PC-3 (cell line): ENCODE measurements around the gene IWS1. TPM values are rescaled to one million over a fixed set of nuclear protein-coding genes. Genes with fewer than 3 reads are reported as not detected.
"Not testable (repeated sequence)": the region's sequence is repeated elsewhere in the genome, so short reads cannot be mapped to it uniquely, and the experiment has no call there.

Experiments used
- ATAC-seq: fragments of 200-7000 bp; cut with Tn5 transposase; 2 replicates; pipeline ENCODE4 v1.9.1; 2020; ENCODE audit warnings: mild to moderate bottlenecking, moderate library complexity
- BruUV-seq: library from RNA; stranded (reverse); fragments of 400-500 nt; replicated peaks from 2 replicates; lab custom pipeline; 2021; lab: Mats Ljungman, UMichigan
- CTCF ChIA-PET: fragments of 300-600 bp; sonication (Branson Sonifier 250); formaldehyde crosslinking; loops from one replicate; lab custom pipeline; 2022; ENCODE audit warnings: antibody characterized with exemption; lab: Charles Lee
- POLR2A ChIA-PET: fragments of 300-600 bp; sonication (Branson Sonifier 250); formaldehyde crosslinking; loops from one replicate; lab custom pipeline; 2022; ENCODE audit warnings: antibody characterized with exemption; ENCODE audit not compliant: unreplicated experiment; lab: Charles Lee
- DNase-seq: peaks from one replicate; pipeline ENCODE4 v3.0.0-alpha.2; 2015
- H2AFZ ChIP-seq: fragments of 300-600 bp; sonication (generic); 2 replicates; pipeline ENCODE4 v1.6.0; 2016; ENCODE audit warnings: antibody characterized with exemption, low read length
- H3F3A ChIP-seq: fragments of 300-600 bp; sonication (generic); one replicate; pipeline ENCODE4 v1.6.0; 2017; ENCODE audit warnings: antibody characterized with exemption, low read length, control low read depth, mild to moderate bottlenecking; ENCODE audit not compliant: unreplicated experiment
- H3K27ac ChIP-seq: fragments of 300-600 bp; sonication (generic); 2 replicates; pipeline ENCODE4 v1.5.1; 2016; ENCODE audit warnings: mild to moderate bottlenecking, low read length
- H3K27me3 ChIP-seq: fragments of 300-600 bp; sonication (generic); 2 replicates; pipeline ENCODE4 v1.6.1; 2016; ENCODE audit warnings: low read length, mixed read lengths
- H3K36me3 ChIP-seq: fragments of 300-600 bp; sonication (generic); 2 replicates; pipeline ENCODE4 v1.6.1; 2016; ENCODE audit warnings: low read depth, mixed run types, low read length, mixed read lengths
- H3K4me1 ChIP-seq: fragments of 300-600 bp; sonication (generic); 2 replicates; pipeline ENCODE4 v1.5.1; 2016; ENCODE audit warnings: low read length; ENCODE audit not compliant: insufficient read depth
- H3K4me2 ChIP-seq: fragments of 300-600 bp; sonication (generic); 2 replicates; pipeline ENCODE4 v1.6.0; 2016; ENCODE audit warnings: low read length
- H3K4me3 ChIP-seq: fragments of 300-600 bp; sonication (generic); 2 replicates; pipeline ENCODE4 v1.5.1; 2016; ENCODE audit warnings: mild to moderate bottlenecking, low read length, mixed read lengths
- H3K79me2 ChIP-seq: fragments of 300-600 bp; sonication (generic); 2 replicates; pipeline ENCODE4 v1.6.1; 2017; ENCODE audit warnings: low read length, mixed read lengths
- H3K9ac ChIP-seq: fragments of 300-600 bp; sonication (generic); 2 replicates; pipeline ENCODE4 v1.6.0; 2016; ENCODE audit warnings: mild to moderate bottlenecking, low read length
- H3K9me2 ChIP-seq: fragments of 300-600 bp; sonication (generic); replicated peaks from 2 replicates; pipeline ENCODE4 v1.6.1; 2016; ENCODE audit warnings: mixed run types, low read length, mixed read lengths
- H3K9me3 ChIP-seq: fragments of 300-600 bp; sonication (generic); 2 replicates; pipeline ENCODE4 v1.6.1; 2016; ENCODE audit warnings: low read length, mixed read lengths
- H4K20me1 ChIP-seq: fragments of 300-600 bp; sonication (generic); 2 replicates; pipeline ENCODE4 v1.6.1; 2016; ENCODE audit warnings: low read length, mixed read lengths
- CTCF ChIP-seq: fragments of 300-600 bp; sonication (generic); conservative IDR thresholded peaks from 2 replicates; pipeline ENCODE4 v1.5.1; 2017; ENCODE audit warnings: antibody characterized with exemption, low read depth, mild to moderate bottlenecking, low read length
- EZH2 ChIP-seq: fragments of 300-600 bp; sonication (generic); IDR thresholded peaks from one replicate; pipeline ENCODE4 v1.6.1; 2017; ENCODE audit warnings: antibody characterized with exemption, mild to moderate bottlenecking, low read length; ENCODE audit not compliant: unreplicated experiment
- EZH2phosphoT487 ChIP-seq: fragments of 300-600 bp; sonication (generic); IDR thresholded peaks from 2 replicates; pipeline ENCODE4 v1.6.1; 2018; ENCODE audit warnings: mild to moderate bottlenecking, antibody characterized with exemption, low read length, borderline replicate concordance
- intact Hi-C: fragments of 100-400 bp; cut with micrococcal nuclease; formaldehyde crosslinking; loops from 2 replicates; pipeline ENCODE4 v1.9.0; 2023
- total RNA-seq: library from RNA; depleted of rRNA; stranded (reverse); fragments of >200 nt; gene quantifications from 2 replicates; pipeline ENCODE4 v1.2.3, GENCODE V29; 2014

The IWS1 gene
- total RNA-seq, 1 experiment from 2014 or later: 51.4 TPM

GRCh38 chr2:127453013-127453391 lies 73.3 kb downstream of the IWS1 start:
- ChIA-PET POLR2A (no interaction called here), CTCF (no interaction called here)
- intact Hi-C loops: no loop called here
- H3K79me2 ChIP-seq: no peaks in the 10 kb centered on the region
- DNase-seq (no peak), ATAC-seq (no peak)
- no peaks in the 10 kb centered on the region for H3K27me3 ChIP-seq
- no peaks in the 10 kb centered on the region for H3K9me3 ChIP-seq
- H3K27ac ChIP-seq: no peak overlapping the region
- H2AFZ ChIP-seq: no peak overlapping the region
- no TSS peak for BruUV-seq
- H3K9me2 ChIP-seq: no peaks in the 10 kb centered on the region
- H3K4me2 ChIP-seq: no peak overlapping the region
- H3F3A ChIP-seq: no peaks in the 10 kb centered on the region
- no peaks in the 10 kb centered on the region for H4K20me1 ChIP-seq
- no peaks in the 10 kb centered on the region for H3K36me3 ChIP-seq
- TF ChIP-seq EZH2 (no peak), CTCF (no peak), EZH2phosphoT487 (no peak)
- no peak overlapping the region for H3K4me3 ChIP-seq
- peaks cover 24% of the 10 kb centered on the region for H3K4me1 ChIP-seq
- H3K9ac ChIP-seq: no peak overlapping the region

GRCh38 chr2:127452423-127452822 lies 73.9 kb downstream of the IWS1 start:
- CTCF ChIA-PET, ATAC-seq, DNase-seq: not testable (repeated sequence)

GRCh38 chr2:127451981-127452380 lies 74.3 kb downstream of the IWS1 start:
- no peak overlapping the region for H3K27ac ChIP-seq
- H3K4me3 ChIP-seq: no peak overlapping the region
- H4K20me1 ChIP-seq: no peaks in the 10 kb centered on the region
- H3F3A ChIP-seq: no peaks in the 10 kb centered on the region
- DNase-seq: no peak
- H3K36me3 ChIP-seq: no peaks in the 10 kb centered on the region
- POLR2A ChIA-PET: no interaction called here
- H3K79me2 ChIP-seq: no peaks in the 10 kb centered on the region
- TF ChIP-seq EZH2: no peak
- TF ChIP-seq CTCF: no peak
- TF ChIP-seq EZH2phosphoT487: no peak
- intact Hi-C loops: no loop called here
- ATAC-seq: no peak
- H3K4me1 ChIP-seq: peaks cover 24% of the 10 kb centered on the region
- no peak overlapping the region for H3K4me2 ChIP-seq
- CTCF ChIA-PET: no interaction called here
- BruUV-seq: no TSS peak
- H3K9ac ChIP-seq: no peak overlapping the region
- no peaks in the 10 kb centered on the region for H3K27me3 ChIP-seq
- H2AFZ ChIP-seq: no peak overlapping the region
- no peaks in the 10 kb centered on the region for H3K9me2 ChIP-seq
- no peaks in the 10 kb centered on the region for H3K9me3 ChIP-seq

More at GRCh38 chr2:127452423-127452822, 73.9 kb downstream of the IWS1 start:
- H3K9ac ChIP-seq, H3K9me3 ChIP-seq, H3K36me3 ChIP-seq, H3K27me3 ChIP-seq, H3K27ac ChIP-seq, H3K4me3 ChIP-seq, H3K4me2 ChIP-seq, H3K79me2 ChIP-seq, H4K20me1 ChIP-seq, POLR2A ChIA-PET, H3K9me2 ChIP-seq, intact Hi-C loops, H2AFZ ChIP-seq, H3F3A ChIP-seq, BruUV-seq: not testable (repeated sequence)
- peaks cover 24% of the 10 kb centered on the region for H3K4me1 ChIP-seq
